Adrenal gland (tissue), 5 donors: ENCODE data around the gene MAP1B.

ENCODE experiments used
- POLR2A ChIP-seq, 2 donors: fragments of 450-650 bp; IDR thresholded peaks; one replicate each; pipeline ENCODE4 v1.6.1; 2017; ENCODE audit warnings: antibody characterized with exemption in 2 of 2, mild to moderate bottlenecking in 2 of 2, moderate library complexity in 1 of 2
- TF ChIP-seq, protein P1 (sequence below), 6 experiments: fragments of 450-650 bp in 4 of 6; fragments of 200-600 bp in 2 of 6; sonication (generic) in 1 of 6; IDR thresholded peaks; 1 replicate in 5 of 6; 2 replicates in 1 of 6; pipeline versions ENCODE4 v1.5.1 to v1.8.0; 2016 to 2021; ENCODE audit warnings: antibody characterized with exemption in 6 of 6, mild to moderate bottlenecking in 2 of 6, moderate library complexity in 1 of 6
- donor health status: DM: no; HTN: no; CAD: no.

DNA sequence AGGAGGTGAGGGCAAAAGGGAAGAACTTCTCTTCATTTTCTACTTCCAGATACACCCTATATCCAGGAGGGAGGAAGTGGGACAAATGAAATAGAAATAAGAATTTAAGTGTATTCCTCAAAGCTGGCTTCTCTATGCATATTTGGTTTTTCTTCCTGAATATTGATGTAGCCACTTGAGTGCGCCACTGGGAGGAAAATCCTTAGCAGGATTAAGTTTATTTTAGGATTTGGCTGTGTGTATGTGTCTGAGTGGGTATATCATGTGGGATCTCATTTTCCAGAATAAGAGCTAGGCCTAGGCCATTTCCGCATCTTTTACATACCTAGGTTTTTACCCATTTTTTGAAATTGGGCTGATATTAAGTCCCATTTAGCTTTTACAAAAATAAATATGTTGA is 42.5 kb downstream of the MAP1B start:
- TF ChIP-seq, protein P1, sequence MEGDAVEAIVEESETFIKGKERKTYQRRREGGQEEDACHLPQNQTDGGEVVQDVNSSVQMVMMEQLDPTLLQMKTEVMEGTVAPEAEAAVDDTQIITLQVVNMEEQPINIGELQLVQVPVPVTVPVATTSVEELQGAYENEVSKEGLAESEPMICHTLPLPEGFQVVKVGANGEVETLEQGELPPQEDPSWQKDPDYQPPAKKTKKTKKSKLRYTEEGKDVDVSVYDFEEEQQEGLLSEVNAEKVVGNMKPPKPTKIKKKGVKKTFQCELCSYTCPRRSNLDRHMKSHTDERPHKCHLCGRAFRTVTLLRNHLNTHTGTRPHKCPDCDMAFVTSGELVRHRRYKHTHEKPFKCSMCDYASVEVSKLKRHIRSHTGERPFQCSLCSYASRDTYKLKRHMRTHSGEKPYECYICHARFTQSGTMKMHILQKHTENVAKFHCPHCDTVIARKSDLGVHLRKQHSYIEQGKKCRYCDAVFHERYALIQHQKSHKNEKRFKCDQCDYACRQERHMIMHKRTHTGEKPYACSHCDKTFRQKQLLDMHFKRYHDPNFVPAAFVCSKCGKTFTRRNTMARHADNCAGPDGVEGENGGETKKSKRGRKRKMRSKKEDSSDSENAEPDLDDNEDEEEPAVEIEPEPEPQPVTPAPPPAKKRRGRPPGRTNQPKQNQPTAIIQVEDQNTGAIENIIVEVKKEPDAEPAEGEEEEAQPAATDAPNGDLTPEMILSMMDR (IDR thresholded peaks at IDR 0.05): no peak
- no peak for TF ChIP-seq POLR2A (IDR thresholded peaks at IDR 0.05)
